K562 (cell line): Measurements from ENCODE around the gene COL21A1. TPM values are rescaled to one million over a fixed set of nuclear protein-coding genes. Genes with fewer than 3 reads are reported as not detected.

Experiments used
- ATAC-seq: fragments of 200-7000 bp; cut with Tn5 transposase; 3 replicates; pipeline ENCODE4 v1.9.1; 2020; ENCODE audit warnings: moderate library complexity
- BruUV-seq: library from RNA; stranded (reverse); fragments of 400-500 nt; replicated peaks from 2 replicates; lab custom pipeline; 2021; lab: Mats Ljungman, UMichigan
- CTCF ChIA-PET: fragments of 300-600 bp; formaldehyde crosslinking; extraction: SDS; loops from one replicate; lab custom pipeline; 2021; ENCODE audit warnings: low intra/inter-chr PET ratio; lab: Yijun Ruan, JAX
- POLR2A ChIA-PET: fragments of 300-600, 350-650 bp; sonication (Branson Sonifier 250); formaldehyde crosslinking; extraction: SDS; loops from one replicate; lab custom pipeline; 2021; ENCODE audit warnings: antibody characterized with exemption, inconsistent platforms; lab: Yijun Ruan, JAX
- DNase-seq, 4 experiments: peaks; one replicate each; pipeline versions ENCODE4 v3.0.0 to v3.0.0-alpha.2; 2011 to 2018; ENCODE audit warnings: low spot score in 3 of 4, mixed read lengths in 3 of 4; ENCODE audit errors: extremely low read depth in 1 of 4
- FAIRE-seq: peaks from 2 replicates; lab custom pipeline; 2011; peaks lifted over from hg19 to GRCh38; lab: Jason Lieb, UNC
- H2AFZ ChIP-seq: 2 replicates; pipeline ENCODE4 v1.6.0; 2011; ENCODE audit warnings: low read depth, low read length, control low read depth, inconsistent platforms
- H3K27ac ChIP-seq: fragments of 200-600 bp; 3 replicates; pipeline ENCODE4 v1.8.0; 2011; ENCODE audit warnings: low read depth, mild to moderate bottlenecking, control low read depth, inconsistent platforms, low read length, moderate library complexity, mixed read lengths; ENCODE audit errors: extremely low read depth
- H3K27me3 ChIP-seq, 2 experiments: fragments of 300-600 bp in 1 of 2; 2 replicates in 1 of 2; 3 replicates in 1 of 2; pipeline versions ENCODE4 v1.6.0 to v1.8.0; 2011; ENCODE audit warnings: inconsistent platforms in 2 of 2, low read length in 2 of 2, mild to moderate bottlenecking in 1 of 2, mixed read lengths in 1 of 2, moderate library complexity in 1 of 2; ENCODE audit not compliant: control insufficient read depth in 2 of 2, insufficient read depth in 2 of 2
- H3K36me3 ChIP-seq: fragments of 300-600 bp; 3 replicates; pipeline ENCODE4 v1.8.0; 2011; ENCODE audit warnings: mild to moderate bottlenecking, low read length, inconsistent platforms; ENCODE audit not compliant: control insufficient read depth, insufficient read depth
- H3K4me1 ChIP-seq, 2 experiments: fragments of 200-600 bp in 1 of 2; replicated peaks in 1 of 2; 2 replicates in 1 of 2; 3 replicates in 1 of 2; pipeline versions ENCODE4 v1.5.1 to v1.8.0; 2011; ENCODE audit warnings: inconsistent platforms in 2 of 2, low read length in 2 of 2, mild to moderate bottlenecking in 1 of 2, mixed read lengths in 1 of 2, moderate library complexity in 1 of 2; ENCODE audit not compliant: control insufficient read depth in 2 of 2, insufficient read depth in 2 of 2
- H3K4me2 ChIP-seq: 2 replicates; pipeline ENCODE4 v1.6.1; 2011; ENCODE audit warnings: low read length, control low read depth, inconsistent platforms, mixed read lengths; ENCODE audit not compliant: insufficient read depth
- H3K4me3 ChIP-seq: fragments of 200-600 bp; sonication (generic), shearing (Covaris generic); 2 replicates; pipeline ENCODE4 v1.5.1; 2016; ENCODE audit warnings: control low read depth, inconsistent platforms
- H3K79me2 ChIP-seq: fragments of 200-600 bp; 3 replicates; pipeline ENCODE4 v1.8.0; 2011; ENCODE audit warnings: low read length, inconsistent platforms; ENCODE audit not compliant: control insufficient read depth, insufficient read depth
- H3K9ac ChIP-seq, 2 experiments: 2 replicates each; pipeline versions ENCODE4 v1.6.0 to v1.6.1; 2011; ENCODE audit warnings: low read depth in 2 of 2, low read length in 2 of 2, control low read depth in 1 of 2, inconsistent platforms in 1 of 2, mild to moderate bottlenecking in 1 of 2, mixed read lengths in 1 of 2; ENCODE audit not compliant: insufficient read depth in 1 of 2
- H3K9me1 ChIP-seq: one replicate; pipeline ENCODE4 v1.6.0; 2011; ENCODE audit warnings: inconsistent platforms, mild to moderate bottlenecking, low read length, moderate library complexity; ENCODE audit not compliant: control insufficient read depth, insufficient read depth
- H3K9me3 ChIP-seq: replicated peaks from 2 replicates; pipeline ENCODE4 v1.5.1; 2011; ENCODE audit warnings: low read depth, low read length, inconsistent platforms; ENCODE audit not compliant: control insufficient read depth, insufficient read depth
- H4K20me1 ChIP-seq: replicated peaks from 2 replicates; pipeline ENCODE4 v1.6.1; 2011; ENCODE audit warnings: low read length, inconsistent platforms, mixed read lengths; ENCODE audit not compliant: control insufficient read depth, insufficient read depth
- BMI1 ChIP-seq: fragments of 150-350 bp; IDR thresholded peaks from 2 replicates; pipeline ENCODE4 v1.6.1; 2014; ENCODE audit warnings: low read length
- POLR2A ChIP-seq: fragments of 450-650 bp; conservative IDR thresholded peaks from 2 replicates; pipeline ENCODE4 v1.6.1; 2016
- RBBP5 ChIP-seq: fragments of 200-600 bp; sonication (generic); IDR thresholded peaks from 2 replicates; pipeline ENCODE4 v1.6.1; 2012; ENCODE audit warnings: borderline replicate concordance, mild to moderate bottlenecking, low read length, control low read depth, inconsistent platforms; ENCODE audit not compliant: insufficient read depth, poor library complexity, severe bottlenecking
- RBM14 ChIP-seq: fragments of 200-400 bp; formaldehyde crosslinking; IDR thresholded peaks from 2 replicates; pipeline ENCODE4 v1.6.1; 2018; ENCODE audit warnings: low read depth, mild to moderate bottlenecking, low read length, moderate library complexity, borderline replicate concordance; ENCODE audit not compliant: insufficient read depth
- ZNF143 ChIP-seq: sonication (generic); formaldehyde crosslinking; IDR thresholded peaks from 2 replicates; pipeline ENCODE4 v1.9.0; 2022; ENCODE audit warnings: mild to moderate bottlenecking, missing genetic modification reagents
- ZNF778 ChIP-seq: fragments of 450-650 bp; formaldehyde crosslinking; IDR thresholded peaks from 2 replicates; pipeline ENCODE4 v1.4.0; 2020; ENCODE audit warnings: mild to moderate bottlenecking, moderate library complexity
- WGBS: fragments of 100-300 bp; shearing (Covaris generic); methylation state at CpG from one replicate; pipeline ENCODE4 v1.1.6; 2016; ENCODE audit warnings: low coverage, mixed read lengths; ENCODE audit not compliant: insufficient coverage; ENCODE audit errors: missing lambda C conversion rate; 5-methylcytosine and 5-hydroxymethylcytosine counted together
- in situ Hi-C: fragments of 300-500 bp; cut with MboI; formaldehyde crosslinking; loops from 4 replicates; pipeline ENCODE4 v1.15.0; 2018; ENCODE audit warnings: inconsistent platforms, mixed read lengths
- intact Hi-C: fragments of 100-400 bp; cut with micrococcal nuclease; formaldehyde crosslinking; loops from 2 replicates; pipeline ENCODE4 v1.14.2; 2022
- polyA plus RNA-seq, 8 experiments: library from polyadenylated mRNA; depleted of rRNA in 4 of 8; stranded (reverse) in 5 of 8; unstranded in 3 of 8; fragments of >200 nt; fragmentation: Nextera tagmentation in 2 of 8; fragmentation: Illumina TruSeq in 1 of 8; extraction: Ambion mirVana in 2 of 8; extraction: Trizol in 1 of 8; gene quantifications; 2 replicates each; pipeline versions ENCODE4 v1.2.1 to v1.2.3, GENCODE V29; 2011 to 2014; ENCODE audit warnings: inconsistent platforms in 1 of 8, missing spikeins in 1 of 8
- total RNA-seq, 7 experiments: library from RNA; depleted of rRNA in 6 of 7; stranded (reverse); fragments of >200 nt in 6 of 7; fragmentation: Illumina TruSeq in 2 of 7; extraction: Trizol in 2 of 7; gene quantifications; 2 replicates each; pipeline versions ENCODE4 v1.2.1 to v1.2.3, GENCODE V29; 2011 to 2021; ENCODE audit warnings: low replicate concordance in 1 of 7
- TF ChIP-seq, protein P1 (sequence below), 2 experiments: fragments of 250-450 bp in 1 of 2; fragments of 450-650 bp in 1 of 2; sonication (Bioruptor Pico) in 1 of 2; IDR thresholded peaks; 2 replicates each; pipeline versions ENCODE4 v1.6.1 to v1.8.0; 2016 to 2021; ENCODE audit warnings: mild to moderate bottlenecking in 2 of 2, moderate library complexity in 2 of 2, missing compliant biosample characterization in 1 of 2, missing genetic modification characterization in 1 of 2

The COL21A1 gene
- total and polyA plus RNA-seq, 9 of the 15 experiments (the other 6 are each of a cell fraction or from before 2014, with no cell fraction given) = 0.03 to 0.76 (median 0.25) TPM

DNA sequence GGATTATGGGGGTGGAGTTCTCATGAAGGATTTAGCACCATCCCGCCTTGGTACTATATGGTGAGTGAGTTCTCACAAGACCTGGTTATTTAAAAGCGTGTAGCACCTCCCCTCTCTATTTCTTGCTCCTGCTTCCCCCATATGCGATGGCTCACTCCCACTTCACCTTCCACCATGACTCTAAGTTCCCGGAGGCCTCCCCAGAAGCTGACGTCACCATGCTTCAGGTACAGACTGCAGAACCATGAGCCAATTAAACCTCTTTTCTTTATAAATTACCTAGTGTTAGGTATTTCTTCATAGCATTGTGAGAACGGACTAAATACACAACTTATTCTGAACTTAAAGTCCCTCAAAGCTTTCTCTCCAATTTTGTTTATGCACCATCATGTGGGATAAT, 208.6 kb downstream of the COL21A1 start:
- TF ChIP-seq ZNF143 (CRISPR knock-in tag) (no peak), BMI1 (no peak), RBM14 (no peak), ZNF778 (CRISPR knock-in tag) (no peak), POLR2A (no peak), RBBP5 (no peak)
- TF ChIP-seq, protein P1, sequence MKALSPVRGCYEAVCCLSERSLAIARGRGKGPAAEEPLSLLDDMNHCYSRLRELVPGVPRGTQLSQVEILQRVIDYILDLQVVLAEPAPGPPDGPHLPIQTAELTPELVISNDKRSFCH (CRISPR knock-in tag; IDR thresholded peaks at IDR 0.05) = no peak
- TF ChIP-seq, protein P1 (tag; IDR thresholded peaks at IDR 0.05) = no peak
- TF ChIP-seq, all 486 proteins: peak for 0
- no peak overlapping the region for H3K4me3 ChIP-seq
- no peaks in the 10 kb centered on the region for H4K20me1 ChIP-seq
- ChIA-PET CTCF (no interaction called here), POLR2A (no interaction called here)
- no peaks in the 10 kb centered on the region for H3K9me1 ChIP-seq
- no peak overlapping the region for H3K27ac ChIP-seq
- BruUV-seq = no TSS peak
- H3K36me3 ChIP-seq = no peaks in the 10 kb centered on the region
- ATAC-seq (no peak), FAIRE-seq (no peak), DNase-seq (no peak)
- H3K9me3 ChIP-seq = 0 out of 2 replicates have a peak, but pooled peaks cover 1% of the 10 kb centered on the region
- 0% methylated on average over 6 of the region's 6 CpGs for WGBS
- in situ Hi-C loops = no loop called here
- no peaks in the 10 kb centered on the region for H3K79me2 ChIP-seq
- no peaks in the 10 kb centered on the region for H3K27me3 ChIP-seq
- no peak overlapping the region for H2AFZ ChIP-seq
- intact Hi-C loops = no loop called here
- no peaks in the 10 kb centered on the region for H3K4me1 ChIP-seq
- H3K9ac ChIP-seq = no peak overlapping the region
- no peak overlapping the region for H3K4me2 ChIP-seq
